GM13977 (cell line): ENCODE data around the gene IFIT1B.
"Not testable (repeated sequence)": the region's sequence is repeated elsewhere in the genome, so short reads cannot be mapped to it uniquely, and the experiment has no call there.

Experiments used
- DNase-seq: peaks from one replicate; pipeline ENCODE4 v3.0.0; 2012; ENCODE audit warnings: low spot score
- in situ Hi-C: fragments of 300-500 bp; cut with MboI; formaldehyde crosslinking; loops from one replicate; pipeline ENCODE4 v1.12.0; 2022; ENCODE audit warnings: low sequenced_read_pairs, low pct_unique_long_range_greater_than_20kb, mixed read lengths, inconsistent platforms; ENCODE audit not compliant: unreplicated experiment
- TF ChIP-seq, protein P1 (sequence below): IDR thresholded peaks from 2 replicates; pipeline ENCODE4 v1.5.1; 2012; ENCODE audit warnings: mild to moderate bottlenecking, control low read depth; ENCODE audit not compliant: insufficient read depth; ENCODE audit errors: extremely low read depth, missing control alignments

Gene IFIT1B

GRCh38 chr10:89377705-89378637 is at the start of gene IFIT1B:
IFIT1B (plus strand) TSS chr10:89378056; CDS start chr10:89378136, 80 bp downstream.
- TF ChIP-seq, protein P1, sequence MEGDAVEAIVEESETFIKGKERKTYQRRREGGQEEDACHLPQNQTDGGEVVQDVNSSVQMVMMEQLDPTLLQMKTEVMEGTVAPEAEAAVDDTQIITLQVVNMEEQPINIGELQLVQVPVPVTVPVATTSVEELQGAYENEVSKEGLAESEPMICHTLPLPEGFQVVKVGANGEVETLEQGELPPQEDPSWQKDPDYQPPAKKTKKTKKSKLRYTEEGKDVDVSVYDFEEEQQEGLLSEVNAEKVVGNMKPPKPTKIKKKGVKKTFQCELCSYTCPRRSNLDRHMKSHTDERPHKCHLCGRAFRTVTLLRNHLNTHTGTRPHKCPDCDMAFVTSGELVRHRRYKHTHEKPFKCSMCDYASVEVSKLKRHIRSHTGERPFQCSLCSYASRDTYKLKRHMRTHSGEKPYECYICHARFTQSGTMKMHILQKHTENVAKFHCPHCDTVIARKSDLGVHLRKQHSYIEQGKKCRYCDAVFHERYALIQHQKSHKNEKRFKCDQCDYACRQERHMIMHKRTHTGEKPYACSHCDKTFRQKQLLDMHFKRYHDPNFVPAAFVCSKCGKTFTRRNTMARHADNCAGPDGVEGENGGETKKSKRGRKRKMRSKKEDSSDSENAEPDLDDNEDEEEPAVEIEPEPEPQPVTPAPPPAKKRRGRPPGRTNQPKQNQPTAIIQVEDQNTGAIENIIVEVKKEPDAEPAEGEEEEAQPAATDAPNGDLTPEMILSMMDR, result no peak
- no peak for DNase-seq
- in situ Hi-C loops, result loop anchor here (10.0 kb wide), 1 partner anchor 103 kb away; no protein-coding TSS in a partner anchor

DNA sequence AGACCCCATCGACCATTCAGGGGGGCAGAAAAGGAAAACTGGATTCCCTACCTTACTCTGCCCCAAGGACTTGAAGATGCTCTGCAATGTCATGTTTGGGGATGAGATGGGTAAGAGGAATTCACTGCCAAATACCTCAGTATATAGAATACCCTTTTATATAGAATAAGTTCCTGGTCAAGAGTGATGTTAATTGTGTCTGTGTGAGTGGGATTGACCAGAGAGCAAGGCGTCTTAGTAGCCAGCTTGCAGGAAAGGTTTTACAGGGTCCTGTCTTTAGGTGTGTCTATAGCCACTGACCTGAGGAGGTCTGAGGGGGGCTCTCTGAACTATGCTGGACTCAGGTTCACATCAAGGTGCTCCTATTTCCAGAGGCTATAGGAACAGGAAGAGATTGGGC is 48.7 kb upstream of the IFIT1B start:
- in situ Hi-C loops, result no loop called here
- TF ChIP-seq, protein P1, result no peak
- DNase-seq, result no peak

GRCh38 chr10:89330014-89330413 is 47.8 kb upstream of the IFIT1B start:
- DNase-seq, in situ Hi-C loops: not testable (repeated sequence)

GRCh38 chr10:89330537-89331212 is 47.2 kb upstream of the IFIT1B start:
- in situ Hi-C loops, result no loop called here
- TF ChIP-seq, protein P1, result no peak
- no peak for DNase-seq

GRCh38 chr10:89331487-89332122 is 46.3 kb upstream of the IFIT1B start:
- DNase-seq, in situ Hi-C loops: not testable (repeated sequence)

- in situ Hi-C loops, result no loop called here
- DNase-seq, result peak; percentile 25
- TF ChIP-seq, protein P1, result no peak
These were observed 45.7 kb upstream of the IFIT1B start for GRCh38 chr10:89332123-89332633.

DNA sequence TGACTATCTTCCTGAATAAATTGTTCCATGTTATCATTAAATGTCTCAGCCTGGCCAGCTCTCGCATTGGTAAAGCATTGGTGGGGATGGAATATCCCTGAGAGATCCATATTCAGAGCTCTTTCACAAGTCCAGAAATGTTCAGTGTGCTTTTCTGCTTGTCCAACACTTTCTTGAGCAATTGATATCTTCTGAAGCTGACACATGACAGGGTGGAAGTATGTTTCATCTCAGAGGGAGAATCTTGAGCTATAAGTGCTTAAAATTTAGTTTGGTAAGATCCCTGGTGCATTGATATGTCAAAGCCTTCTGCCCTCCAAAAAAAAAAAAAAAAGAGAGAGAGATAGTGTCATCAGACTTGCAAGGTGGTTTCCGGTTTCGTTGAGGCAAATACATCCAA is 42.6 kb upstream of the IFIT1B start:
- TF ChIP-seq, protein P1, result no peak
- in situ Hi-C loops, result no loop called here
- DNase-seq, result no peak
